ENCODE data around the gene AGBL3.
"Not testable (repeated sequence)": the region's sequence is repeated elsewhere in the genome, so short reads cannot be mapped to it uniquely, and the experiment has no call there.

Gene AGBL3

GRCh38 chr7:134966691-134967090, 19.6 kb upstream of the AGBL3 start:
- no peak for DNase-seq

GRCh38 chr7:134968110-134968509, 18.2 kb upstream of the AGBL3 start:
- no peak for DNase-seq

- not testable (repeated sequence) for DNase-seq
Observed at GRCh38 chr7:134981645-134982044, 4.7 kb upstream of the AGBL3 start.

- DNase-seq: no peak
Observed at GRCh38 chr7:134985894-134986362, 380 bp upstream of the AGBL3 start.

- no peak for DNase-seq
Observed at GRCh38 chr7:134988161-134988560, 1.9 kb downstream of the AGBL3 start.

GRCh38 chr7:134991469-134992339, 5.4 kb downstream of the AGBL3 start:
- DNase-seq: no peak

GRCh38 chr7:134992626-134993179, 6.4 kb downstream of the AGBL3 start:
- no peak for DNase-seq

GRCh38 chr7:134993877-134994456, 7.7 kb downstream of the AGBL3 start:
- no peak for DNase-seq

- no peak for DNase-seq
Observed at GRCh38 chr7:134995239-134996096, 9.2 kb downstream of the AGBL3 start.

- DNase-seq: no peak
Observed at GRCh38 chr7:134996097-134996550, 9.8 kb downstream of the AGBL3 start.

GRCh38 chr7:134997214-134997885, 11.0 kb downstream of the AGBL3 start:
- no peak for DNase-seq

GRCh38 chr7:134999136-134999535, 12.8 kb downstream of the AGBL3 start:
- DNase-seq: no peak

- DNase-seq: no peak
Observed at GRCh38 chr7:135001390-135002165, 15.3 kb downstream of the AGBL3 start.

- DNase-seq: no peak
Observed at GRCh38 chr7:135012229-135012628, 25.9 kb downstream of the AGBL3 start.

GRCh38 chr7:135023622-135024021, 37.3 kb downstream of the AGBL3 start:
- no peak for DNase-seq

- DNase-seq: no peak
Observed at GRCh38 chr7:135035252-135035651, 48.9 kb downstream of the AGBL3 start.

GRCh38 chr7:135067017-135067416, 80.7 kb downstream of the AGBL3 start:
- not testable (repeated sequence) for DNase-seq

GRCh38 chr7:135074096-135074495, 87.8 kb downstream of the AGBL3 start:
- no peak for DNase-seq

- no peak for DNase-seq
Observed at GRCh38 chr7:135074531-135074930, 88.2 kb downstream of the AGBL3 start.

GRCh38 chr7:135075716-135076115, 89.4 kb downstream of the AGBL3 start:
- DNase-seq: no peak

- no peak for DNase-seq
Observed at GRCh38 chr7:135076882-135077281, 90.6 kb downstream of the AGBL3 start.

GRCh38 chr7:135077642-135078041, 91.3 kb downstream of the AGBL3 start:
- DNase-seq: no peak

Data from NCI-H1930 (cell line).